NCI-H510A treated with DMSO at 0.1 percent for 48 hours (cell line): ENCODE data around the gene RMDN3.
A peak's percentile ranks its signal among the peaks of the same experiment; 100 is the strongest.

Source experiments
- DNase-seq: peaks from one replicate; lab custom pipeline; 2025; lab: John Stamatoyannopoulos, UW

Gene RMDN3

DNA sequence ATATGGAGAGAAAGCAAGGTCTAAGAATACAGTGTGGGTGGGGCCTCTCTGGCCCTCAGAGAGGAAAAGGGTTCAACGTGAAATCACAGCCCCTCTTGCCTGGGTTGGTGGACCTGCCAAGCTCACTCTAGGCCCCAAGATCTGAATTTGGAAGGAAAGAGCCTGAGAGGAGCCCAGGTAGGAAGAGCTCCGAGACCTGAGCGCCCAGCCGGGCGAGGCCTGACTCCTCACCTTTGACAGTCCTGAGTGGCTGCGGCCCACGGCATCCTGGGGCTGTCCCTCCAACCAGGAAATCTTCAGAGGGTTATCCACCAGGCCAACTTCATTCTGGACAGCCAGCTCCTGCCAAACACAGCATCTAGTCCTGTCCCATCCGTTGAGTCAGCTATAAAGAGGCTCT lies 18.4 kb upstream of the RMDN3 start:
- DNase-seq: no peak

GRCh38 chr15:40772014-40772413 lies 17.0 kb upstream of the RMDN3 start:
- no peak for DNase-seq

DNA sequence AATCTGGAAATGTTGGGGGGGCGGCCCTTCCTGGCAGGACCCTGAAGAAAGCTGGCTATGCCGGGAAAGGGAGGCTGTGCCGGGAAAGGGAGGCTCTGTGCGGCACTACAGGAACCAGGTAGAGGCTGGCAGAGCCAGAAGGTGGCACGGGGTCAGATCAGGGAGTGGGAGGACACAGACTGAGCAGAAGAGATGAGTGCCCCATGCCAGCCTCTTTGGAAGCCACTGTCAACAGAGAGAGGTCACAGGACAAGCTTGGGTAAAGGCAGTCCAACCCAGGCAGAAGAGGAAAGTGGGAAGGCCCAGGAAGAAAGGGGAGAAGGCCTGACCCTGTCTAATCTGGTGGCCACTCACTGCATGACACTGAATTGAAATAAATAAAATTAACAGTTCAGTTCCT lies 16.2 kb upstream of the RMDN3 start:
- DNase-seq: no peak

GRCh38 chr15:40770147-40770721 lies 15.2 kb upstream of the RMDN3 start:
- DNase-seq: peak; percentile 38

GRCh38 chr15:40769274-40770146 lies 14.5 kb upstream of the RMDN3 start, which contains the start of gene C15orf62:
TSS of gene C15orf62 (plus strand) at chr15:40769980. CDS start at chr15:40770496, 516 bp downstream.
- peak; percentile 38 for DNase-seq

GRCh38 chr15:40768521-40769273 lies 13.6 kb upstream of the RMDN3 start:
- no peak for DNase-seq

DNA sequence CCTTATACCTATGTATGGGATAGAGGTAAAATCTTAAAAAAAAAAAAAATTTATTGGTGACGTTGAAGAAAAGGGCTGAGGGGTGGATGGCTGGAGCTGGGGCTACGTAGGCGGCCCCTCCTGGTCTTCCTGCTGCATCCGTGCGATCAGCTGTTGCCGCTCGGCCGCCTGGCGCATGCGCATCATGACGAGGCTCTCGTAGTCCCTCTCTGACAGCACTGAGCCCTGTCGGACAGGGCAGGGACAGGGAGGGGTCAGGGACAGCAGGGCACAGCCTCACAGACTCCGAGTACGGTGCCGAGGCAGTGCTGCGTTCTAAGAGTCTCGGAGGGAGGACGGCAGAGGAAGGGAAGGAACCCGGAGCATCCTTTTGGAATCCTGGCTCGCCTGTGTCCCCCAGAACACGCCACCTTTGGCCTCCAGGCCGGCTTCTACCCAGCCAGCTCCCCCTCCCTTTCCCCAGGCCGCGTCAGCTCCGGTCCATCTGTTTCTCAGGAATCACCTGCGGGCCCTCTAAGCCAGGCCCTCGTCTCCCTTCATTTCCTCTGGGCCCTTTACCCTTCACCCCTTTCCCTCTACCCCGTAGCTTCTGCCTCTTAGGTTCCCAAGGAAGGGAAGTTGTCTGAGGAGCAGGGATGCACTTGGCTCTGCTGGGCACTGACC lies 12.9 kb upstream of the RMDN3 start:
- no peak for DNase-seq

DNA sequence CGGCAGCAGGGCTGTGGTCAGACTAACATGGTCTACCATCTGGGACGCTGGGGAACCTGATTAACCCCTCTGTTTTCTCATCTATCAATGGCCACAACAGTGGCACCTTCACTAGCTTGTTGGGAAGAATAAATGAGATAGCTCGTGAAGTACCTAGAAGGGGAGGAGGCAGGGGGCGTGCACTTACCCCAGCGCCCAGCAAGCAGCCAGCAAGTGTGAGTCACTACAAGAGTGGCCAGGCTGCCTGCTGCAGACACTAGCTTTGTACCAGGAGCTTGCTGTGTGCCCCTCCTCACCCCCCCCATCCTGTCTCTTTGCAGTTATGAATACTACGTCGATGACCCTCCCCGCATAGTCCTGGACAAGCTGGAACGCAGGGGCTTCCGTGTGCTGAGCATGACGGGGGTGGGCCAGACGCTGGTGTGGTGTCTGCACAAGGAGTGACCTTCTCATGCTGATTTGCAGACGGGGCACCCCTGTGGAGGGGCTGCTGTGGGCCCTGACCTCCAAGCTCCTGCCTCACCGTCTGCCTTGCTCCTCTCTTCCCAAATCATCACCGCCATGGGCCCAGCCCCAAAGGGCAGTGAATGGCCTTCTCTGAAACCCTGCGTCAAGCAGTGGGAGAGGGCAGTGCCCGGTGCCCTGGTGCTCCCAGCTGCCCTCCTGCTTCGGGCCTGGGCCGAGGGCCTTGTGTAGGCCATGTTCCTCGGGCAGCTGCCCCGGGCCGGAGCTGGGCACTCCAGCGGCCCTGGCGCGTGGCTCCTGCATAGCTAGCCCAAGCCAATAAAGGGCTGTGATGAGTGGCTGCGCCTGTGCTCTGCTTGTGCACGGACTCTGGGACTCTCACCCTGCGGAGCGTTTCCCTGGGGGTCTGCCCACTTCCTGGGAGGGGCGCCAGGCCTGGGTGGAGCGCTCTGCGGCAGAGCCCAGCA lies 12.1 kb upstream of the RMDN3 start:
- peak; percentile 7 for DNase-seq

DNA sequence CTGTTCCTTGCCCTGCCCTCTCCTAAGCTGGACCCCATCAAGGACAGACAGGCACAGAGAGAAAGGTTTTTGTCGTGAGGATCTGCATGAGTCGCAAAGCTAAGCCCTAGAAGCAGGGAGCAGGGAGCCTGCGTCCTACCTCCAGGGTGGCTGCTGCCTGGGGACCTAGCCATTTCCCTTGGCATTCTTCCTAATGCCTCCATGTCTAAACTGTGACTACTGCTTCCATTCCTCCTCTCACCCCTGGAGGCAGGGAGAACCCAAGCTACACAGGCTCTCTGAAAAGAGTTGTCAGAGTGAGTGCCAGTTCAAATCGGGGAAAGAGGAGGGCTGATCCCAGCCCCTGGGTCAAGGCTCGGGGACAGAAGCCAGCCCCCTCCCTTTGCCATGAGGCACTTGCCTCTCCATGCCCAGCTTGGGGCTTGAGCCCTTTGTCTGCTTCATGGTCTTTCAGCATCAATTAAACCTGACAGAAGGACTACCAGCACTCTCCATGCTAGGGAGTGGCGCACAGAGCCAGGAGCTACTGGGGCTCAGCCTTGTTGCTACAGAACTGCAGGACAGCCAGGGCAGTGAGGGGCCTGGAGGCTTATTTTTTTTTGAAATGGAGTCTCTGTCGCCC lies 11.3 kb upstream of the RMDN3 start:
- DNase-seq: no peak

DNA sequence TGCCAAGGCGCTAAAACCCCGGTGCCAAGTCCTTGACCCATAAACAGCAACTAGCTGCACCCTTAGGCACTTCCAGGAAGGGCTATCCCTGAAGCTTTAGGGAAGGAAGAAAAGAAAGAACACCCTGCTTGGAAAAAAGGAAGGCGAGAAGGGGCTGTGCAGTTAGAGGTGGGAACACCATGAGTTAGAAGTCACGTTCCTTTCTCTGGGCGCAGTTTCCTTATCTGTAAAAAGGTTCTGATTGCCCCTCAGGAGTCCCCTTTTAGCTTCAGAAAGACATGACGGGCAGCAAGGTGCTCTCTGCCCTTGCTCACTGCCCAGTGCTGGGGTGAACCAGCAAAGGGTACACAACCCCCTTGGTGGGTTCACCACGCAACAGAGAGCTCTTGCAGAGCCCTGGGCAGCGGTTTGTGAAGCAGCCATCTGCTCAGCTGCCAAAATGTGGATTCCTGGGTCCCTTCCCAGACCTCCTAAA lies 9.6 kb upstream of the RMDN3 start:
- DNase-seq: no peak

DNA sequence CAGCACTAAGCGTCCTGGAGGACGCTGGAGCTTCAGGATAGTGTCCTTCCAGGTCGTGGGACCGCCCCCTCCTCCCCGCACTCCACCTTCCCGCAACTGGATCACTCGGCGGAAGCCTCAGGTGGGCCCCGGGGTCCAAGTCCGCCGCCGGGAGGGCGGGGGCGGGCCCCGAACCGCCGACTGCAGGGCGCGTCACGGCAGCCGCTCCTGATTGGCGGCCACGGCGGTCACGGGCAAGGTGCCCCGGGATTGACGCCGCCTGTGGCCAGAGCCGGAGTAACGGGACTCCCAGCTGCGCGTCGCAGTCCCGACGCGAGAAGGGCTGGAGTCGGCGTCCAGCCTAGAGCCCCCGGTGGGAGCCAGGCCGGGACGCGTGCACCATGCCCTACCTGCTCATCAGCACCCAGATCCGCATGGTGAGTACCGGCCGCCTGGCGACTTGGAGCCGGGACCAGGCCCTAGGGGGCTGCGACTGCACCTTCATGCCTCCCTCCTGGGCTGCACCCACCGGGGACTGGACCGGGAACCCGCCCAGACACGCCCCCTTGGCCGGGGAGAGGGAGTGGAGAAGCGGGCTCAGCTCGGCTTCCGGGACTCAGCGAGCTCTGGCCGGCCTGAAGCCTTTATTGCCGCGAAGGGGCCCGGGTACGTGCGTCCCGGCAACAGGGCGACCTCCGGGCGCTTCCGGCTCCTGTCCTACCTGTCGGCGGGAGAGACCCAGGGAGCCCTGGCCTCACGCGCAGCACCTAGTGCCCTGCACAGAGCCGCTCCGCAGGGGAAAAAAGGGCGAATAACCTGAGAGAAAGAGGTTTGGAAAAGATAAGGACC lies 9.0 kb upstream of the RMDN3 start, which contains the start of gene GCHFR:
Gene GCHFR, plus strand, starts transcription at position 268 of the 828 bp plus-strand sequence. Its CDS starts 113 bp downstream, at position 381.
- DNase-seq: peak; percentile 13

- peak; percentile 80 for DNase-seq
Observed at GRCh38 chr15:40762919-40763800, 8.1 kb upstream of the RMDN3 start.

DNA sequence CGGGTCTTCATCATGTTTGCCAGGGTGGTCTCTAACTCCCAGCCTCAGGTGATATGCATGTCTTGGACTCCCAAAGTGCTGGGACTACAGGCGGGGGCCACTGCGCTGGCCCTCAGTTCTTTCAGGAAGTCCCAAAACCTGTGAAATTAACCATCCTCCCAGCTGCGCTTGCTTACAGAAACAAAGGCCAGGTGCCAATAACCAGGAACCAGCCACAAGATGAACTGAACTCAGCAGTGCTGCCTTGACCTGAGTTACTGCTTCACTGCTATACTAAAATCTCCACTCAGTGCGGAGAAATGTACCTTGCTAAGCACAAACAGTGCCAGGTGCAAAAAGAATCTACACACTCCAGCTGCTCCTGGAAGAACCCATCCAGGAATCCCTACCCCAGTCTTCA lies 4.9 kb upstream of the RMDN3 start:
- DNase-seq: no peak

DNA sequence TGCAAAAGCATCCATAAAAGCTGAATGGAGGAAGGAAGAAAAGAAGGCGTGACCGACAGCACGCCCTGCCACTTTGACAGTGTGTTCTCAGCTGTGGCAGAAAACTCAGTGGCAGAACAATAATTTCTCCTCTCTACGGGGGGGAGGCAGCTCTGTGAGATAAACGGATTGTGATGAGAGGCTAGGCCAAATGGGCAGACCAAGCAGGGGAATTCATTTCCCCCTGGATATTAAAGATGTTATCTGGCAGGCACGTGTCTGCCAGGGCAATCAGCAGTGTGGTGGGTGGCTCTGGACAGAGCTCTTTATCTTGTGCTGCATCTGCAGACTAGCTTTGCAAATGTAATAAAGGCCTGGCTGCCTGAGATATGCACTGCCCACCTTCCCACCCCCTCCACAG lies 1.9 kb upstream of the RMDN3 start:
- no peak for DNase-seq

GRCh38 chr15:40755812-40756208 lies 756 bp upstream of the RMDN3 start:
- DNase-seq: peak; percentile 35

DNA sequence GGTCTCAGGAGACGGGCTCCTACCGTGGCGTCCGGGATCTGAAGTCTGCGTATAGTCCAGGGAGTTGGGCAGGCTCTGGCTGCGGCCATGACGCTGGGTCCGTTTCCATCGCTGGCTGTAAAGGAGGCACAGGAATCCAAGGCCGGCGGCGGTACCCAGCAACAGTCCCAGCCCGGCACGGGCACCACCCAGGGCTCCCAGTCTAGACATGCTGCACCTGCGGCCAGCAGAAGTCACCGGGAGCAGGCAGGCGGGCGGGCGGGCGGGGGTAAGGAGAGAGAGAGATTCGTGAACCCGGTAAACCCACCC lies 526 bp downstream of the RMDN3 start:
- no peak for DNase-seq

DNA sequence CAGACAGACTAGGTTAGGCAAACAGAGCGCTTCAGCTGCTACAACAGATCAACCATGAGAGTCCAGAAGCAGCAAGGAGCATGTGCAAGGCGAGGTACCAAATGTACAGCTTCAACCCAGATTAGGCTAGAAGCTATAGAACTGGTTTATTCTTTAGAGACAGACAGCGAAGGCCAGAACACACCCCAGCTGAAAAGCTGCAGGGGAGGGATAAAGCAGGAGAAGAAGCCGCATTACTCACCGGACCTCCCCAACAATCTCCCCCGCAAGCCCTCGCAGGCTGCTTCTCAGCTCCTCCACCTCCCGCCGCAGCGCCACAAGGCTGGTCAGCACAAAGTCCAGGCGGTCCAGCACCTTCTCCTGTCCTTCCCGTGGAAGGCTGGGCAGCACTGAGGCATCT lies 3.3 kb downstream of the RMDN3 start:
- no peak for DNase-seq

DNA sequence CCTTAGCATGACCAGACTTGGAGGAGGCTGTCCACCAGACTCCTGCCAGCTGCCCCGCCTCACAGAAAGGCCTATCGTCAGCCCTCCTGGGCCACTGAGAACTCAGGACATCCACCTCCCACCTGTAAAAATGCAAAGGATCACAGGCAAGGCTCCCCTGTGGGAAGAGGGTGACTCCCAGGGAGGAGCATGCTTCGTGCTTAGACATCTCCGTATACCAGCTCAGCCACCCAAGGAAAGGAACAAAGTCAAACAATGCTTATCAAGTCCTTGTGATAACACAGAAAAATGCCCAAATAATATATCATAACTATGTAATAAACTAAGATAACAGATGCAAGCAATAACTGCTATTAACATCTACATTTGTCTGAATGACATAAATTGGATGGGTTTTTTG lies 4.2 kb downstream of the RMDN3 start:
- DNase-seq: no peak

- no peak for DNase-seq
Observed at GRCh38 chr15:40749151-40749630, 5.9 kb downstream of the RMDN3 start.
